Mesenteric fat pad (tissue), 1 donor: ENCODE measurements around the gene ADIPOR1. TPM values are rescaled to one million over a fixed set of nuclear protein-coding genes. Genes with fewer than 3 reads are reported as not detected.
"Not testable (repeated sequence)": the region's sequence is repeated elsewhere in the genome, so short reads cannot be mapped to it uniquely, and the experiment has no call there.

Experiments used
- DNase-seq: peaks from one replicate; pipeline ENCODE4 v3.0.0-alpha.2; 2020; ENCODE audit warnings: low spot score
- long read RNA-seq: library from polyadenylated mRNA; unstranded; transcript quantifications from one replicate; pipeline ENCODE4 v2.0.0, GENCODE V29; 2020
- total RNA-seq: library from RNA; stranded (reverse); fragmentation: NEBNext Ultra II Directional; extraction: Animal tissue kit (Norgen Biotek cat#: 25700); gene quantifications from one replicate; pipeline ENCODE4 v1.2.1, GENCODE V29; 2021
- donor health status: DM: yes; HTN: yes; CAD: no.

ADIPOR1 gene, protein sequence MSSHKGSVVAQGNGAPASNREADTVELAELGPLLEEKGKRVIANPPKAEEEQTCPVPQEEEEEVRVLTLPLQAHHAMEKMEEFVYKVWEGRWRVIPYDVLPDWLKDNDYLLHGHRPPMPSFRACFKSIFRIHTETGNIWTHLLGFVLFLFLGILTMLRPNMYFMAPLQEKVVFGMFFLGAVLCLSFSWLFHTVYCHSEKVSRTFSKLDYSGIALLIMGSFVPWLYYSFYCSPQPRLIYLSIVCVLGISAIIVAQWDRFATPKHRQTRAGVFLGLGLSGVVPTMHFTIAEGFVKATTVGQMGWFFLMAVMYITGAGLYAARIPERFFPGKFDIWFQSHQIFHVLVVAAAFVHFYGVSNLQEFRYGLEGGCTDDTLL
- 76.2 TPM for total RNA-seq
- long read RNA-seq, transcript ADIPOR1-201 (8 exons, 2,177 nt), result major isoform, 657 of 750 reads
- long read RNA-seq, partial matches to known transcripts, result 41 of 750 reads
- long read RNA-seq, other reads (novel, unspliced or antisense), result 48 of 750 reads

- peak; percentile 98 for DNase-seq
Measured at GRCh38 chr1:202957733-202958543, at the start of gene ADIPOR1. ADIPOR1 (minus strand) TSS chr1:202958312; CDS start chr1:202951070, 7,242 bp downstream.

GRCh38 chr1:203006948-203007871 lies 49.1 kb upstream of the ADIPOR1 start, which contains the start of gene TMEM183A:
TMEM183A (plus strand) TSS chr1:203007374; CDS start chr1:203007466, 92 bp downstream.
- DNase-seq, result peak; percentile 98

DNA sequence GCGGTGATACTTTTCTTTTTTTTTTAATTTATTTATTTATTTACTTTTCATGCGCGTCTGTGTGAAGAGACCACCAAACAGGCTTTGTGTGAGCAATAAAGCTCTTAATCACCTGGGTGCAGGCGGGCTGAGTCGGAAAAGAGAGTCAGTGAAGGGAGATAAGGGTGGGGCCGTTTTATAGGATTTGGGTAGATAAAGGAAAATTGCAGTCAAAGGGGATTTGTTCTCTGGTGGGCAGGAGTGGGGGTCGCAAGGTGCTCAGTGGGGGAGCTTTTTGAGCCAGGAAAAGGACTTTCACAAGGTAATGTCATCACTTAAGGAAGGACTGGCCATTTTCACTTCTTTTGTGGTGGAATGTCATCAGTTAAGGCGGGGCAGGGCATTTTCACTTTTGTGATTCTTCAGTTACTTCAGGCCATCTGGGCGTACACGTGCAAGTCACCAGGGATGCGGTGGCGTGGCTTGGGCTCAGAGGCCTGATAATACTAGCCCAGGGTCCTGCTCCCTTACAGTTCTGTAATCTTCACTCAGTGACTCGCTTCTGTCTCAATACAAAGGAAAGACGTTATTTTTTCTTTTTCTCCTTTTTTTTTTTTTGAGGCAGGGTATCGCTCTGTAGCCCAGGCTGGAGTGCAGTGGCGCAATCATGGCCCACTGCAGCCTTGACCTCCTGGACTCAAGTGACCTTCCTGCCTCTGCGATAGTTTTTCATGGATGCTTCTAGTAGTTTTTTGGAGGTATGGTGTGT lies 47.5 kb upstream of the ADIPOR1 start:
- not testable (repeated sequence) for DNase-seq

- no peak for DNase-seq
Measured at GRCh38 chr1:203002951-203003350, 44.8 kb upstream of the ADIPOR1 start.

- DNase-seq, result no peak
Measured at GRCh38 chr1:203001986-203002385, 43.9 kb upstream of the ADIPOR1 start.

DNA sequence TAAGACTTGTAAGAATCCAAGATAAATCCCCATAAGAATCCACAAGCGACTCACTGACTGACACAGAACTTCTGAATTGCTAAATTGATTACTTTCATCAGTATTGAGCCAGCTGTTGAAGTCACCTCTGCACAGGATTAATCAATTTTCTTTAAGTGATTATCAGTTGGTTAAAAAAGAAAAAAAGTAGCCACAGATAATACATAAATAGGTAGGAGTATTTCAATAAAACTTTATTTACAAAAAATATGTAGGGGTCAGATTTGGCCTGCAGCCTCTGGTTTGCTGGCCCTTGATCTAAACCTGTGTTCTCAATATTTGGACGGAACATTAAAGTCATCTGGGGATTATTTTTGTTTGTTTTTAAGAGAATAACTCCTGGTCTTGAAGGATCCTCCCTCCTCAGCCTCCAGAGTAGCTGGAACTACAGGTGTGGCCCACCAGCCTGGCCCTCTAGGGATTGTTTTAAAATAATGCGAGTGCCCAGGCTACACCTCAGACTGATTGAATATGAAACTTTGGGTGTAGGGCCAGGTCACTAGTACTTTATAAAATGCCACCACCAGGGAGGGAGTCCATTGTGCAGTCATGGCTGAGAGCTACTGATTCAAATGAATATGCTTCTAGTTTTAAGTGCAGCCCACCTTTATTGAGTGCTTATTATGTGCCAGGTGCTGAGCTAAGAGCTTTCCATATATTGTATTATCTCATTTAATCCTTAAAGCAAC lies 42.3 kb upstream of the ADIPOR1 start:
- DNase-seq, result no peak

- DNase-seq, result no peak
Measured at GRCh38 chr1:202998836-202999750, 41.0 kb upstream of the ADIPOR1 start.

GRCh38 chr1:202994756-202995155 lies 36.6 kb upstream of the ADIPOR1 start:
- DNase-seq, result no peak

DNA sequence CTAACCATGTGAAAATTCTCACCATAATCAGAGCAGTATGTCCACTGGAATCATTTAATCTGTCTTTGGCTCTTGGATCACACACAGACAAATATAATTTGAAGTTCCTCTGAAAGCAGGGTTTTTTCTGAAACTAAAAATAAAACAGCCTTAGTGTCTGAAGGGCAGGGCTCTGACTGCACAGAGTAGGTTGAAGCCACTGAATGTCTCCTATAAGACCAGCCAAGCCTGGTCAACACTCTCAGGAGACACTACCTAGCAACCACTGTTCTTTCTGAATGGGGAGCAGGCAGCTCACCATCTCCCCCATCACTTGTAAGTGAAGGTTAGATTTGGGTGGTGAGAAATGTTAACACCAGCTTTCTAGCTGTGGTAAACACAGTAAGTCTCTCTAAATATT lies 33.0 kb upstream of the ADIPOR1 start:
- DNase-seq, result no peak

DNA sequence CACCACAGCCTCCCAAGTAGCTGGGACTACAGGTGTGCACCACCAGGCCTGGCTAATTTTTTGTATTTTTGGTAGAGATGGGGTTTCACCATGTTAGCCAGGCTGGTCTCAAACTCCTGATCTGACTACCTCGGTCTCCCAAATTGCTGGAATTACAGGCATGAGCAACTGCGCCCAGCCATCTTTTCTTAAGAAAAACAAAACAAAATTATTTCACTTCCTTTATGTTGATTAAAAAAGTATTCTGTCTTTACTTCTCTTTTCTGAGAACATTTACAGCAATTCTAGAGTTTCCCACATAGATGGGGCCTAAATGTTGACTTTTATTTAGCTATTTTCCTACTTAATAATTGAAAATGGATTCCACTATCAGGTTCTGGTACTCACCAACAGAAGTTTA lies 31.8 kb upstream of the ADIPOR1 start:
- DNase-seq, result no peak

GRCh38 chr1:202987922-202988583 lies 29.9 kb upstream of the ADIPOR1 start:
- no peak for DNase-seq

GRCh38 chr1:202987255-202987654 lies 29.1 kb upstream of the ADIPOR1 start:
- no peak for DNase-seq

GRCh38 chr1:202986120-202986519 lies 28.0 kb upstream of the ADIPOR1 start:
- not testable (repeated sequence) for DNase-seq

- DNase-seq, result no peak
Measured at GRCh38 chr1:202982715-202983430, 24.8 kb upstream of the ADIPOR1 start.

DNA sequence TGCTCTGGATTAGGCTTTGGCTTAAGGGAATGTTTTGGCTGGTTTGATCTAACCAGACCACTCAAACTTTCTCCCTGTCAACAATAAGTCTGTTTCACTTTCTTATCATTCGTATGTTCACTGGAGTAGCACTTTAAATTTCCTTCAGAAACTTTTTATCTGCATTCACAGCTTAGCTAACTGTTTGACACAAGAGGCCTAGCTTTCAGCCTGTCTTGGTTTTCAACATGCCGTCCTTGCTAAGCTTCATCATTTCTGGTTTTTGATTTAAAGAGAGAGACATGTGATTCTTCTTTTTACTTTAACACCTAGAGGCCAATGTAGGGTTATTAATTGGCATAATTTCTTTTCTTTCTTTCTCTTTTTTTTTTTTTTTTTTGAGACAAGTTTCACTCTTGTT lies 23.8 kb upstream of the ADIPOR1 start:
- DNase-seq, result no peak

DNA sequence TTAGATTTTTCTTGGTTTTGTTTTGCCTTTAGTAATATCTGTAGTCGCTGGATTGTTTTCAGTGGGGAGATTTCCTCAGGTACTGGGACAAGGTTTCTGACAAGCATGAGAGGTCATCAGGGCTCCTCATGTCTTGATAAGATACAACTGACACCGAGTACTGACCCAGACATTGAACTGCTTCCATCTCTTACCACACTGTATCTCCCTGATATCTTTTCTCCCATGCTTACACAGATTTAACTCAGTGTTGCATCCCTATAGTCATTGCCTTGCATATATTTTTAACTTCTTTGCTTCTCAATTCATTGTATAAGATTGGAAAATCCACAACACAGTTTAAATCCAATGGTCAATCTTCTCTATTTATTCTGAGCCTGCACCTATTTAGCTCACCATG lies 21.3 kb upstream of the ADIPOR1 start:
- no peak for DNase-seq

DNA sequence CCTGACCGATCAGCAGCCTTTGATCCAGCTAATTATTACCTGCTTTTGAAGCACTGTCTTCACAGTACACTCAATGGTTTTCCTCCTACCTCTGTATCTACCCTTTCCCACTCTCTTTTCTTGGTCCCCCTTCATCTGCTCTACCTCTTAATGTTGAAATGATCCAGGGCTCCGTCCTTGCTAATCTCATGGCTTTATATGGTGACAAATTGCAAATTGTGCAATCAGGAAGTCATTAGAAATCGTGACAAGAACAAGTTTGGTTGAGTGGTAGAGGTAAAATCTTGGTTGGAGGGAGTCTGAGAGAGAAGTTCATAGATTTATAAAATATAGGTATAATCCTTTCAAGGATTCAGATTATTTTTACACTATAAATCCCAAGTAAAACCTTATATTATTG lies 18.5 kb upstream of the ADIPOR1 start:
- no peak for DNase-seq
